Astrocyte (in vitro differentiated cells and primary cell): ENCODE data around the gene P3H2. TPM values are rescaled to one million over a fixed set of nuclear protein-coding genes. Genes with fewer than 3 reads are reported as not detected.

ENCODE experiments used
- DNase-seq: peaks from one replicate; pipeline ENCODE4 v3.0.0-alpha.2; 2010; ENCODE audit warnings: low read depth
- FAIRE-seq: peaks from 2 replicates; lab custom pipeline; 2011; peaks lifted over from hg19 to GRCh38; lab: Jason Lieb, UNC
- H2AFZ ChIP-seq: 2 replicates; pipeline ENCODE4 v1.6.0; 2012; ENCODE audit warnings: low read depth, low read length, inconsistent platforms
- H3K27ac ChIP-seq: 2 replicates; pipeline ENCODE4 v1.5.1; 2011; ENCODE audit warnings: low read depth, low read length, inconsistent platforms
- H3K27me3 ChIP-seq: 2 replicates; pipeline ENCODE4 v1.6.0; 2011; ENCODE audit warnings: low read length, inconsistent platforms; ENCODE audit not compliant: insufficient read depth
- H3K36me3 ChIP-seq: 2 replicates; pipeline ENCODE4 v1.5.1; 2011; ENCODE audit warnings: low read length, inconsistent platforms; ENCODE audit not compliant: insufficient read depth
- H3K4me1 ChIP-seq: 2 replicates; pipeline ENCODE4 v1.5.1; 2011; ENCODE audit warnings: low read length, inconsistent platforms; ENCODE audit not compliant: insufficient read depth
- H3K4me2 ChIP-seq: 2 replicates; pipeline ENCODE4 v1.6.0; 2012; ENCODE audit warnings: low read length, inconsistent platforms
- H3K4me3 ChIP-seq: 2 replicates; pipeline ENCODE4 v1.5.1; 2011; ENCODE audit warnings: low read depth, mild to moderate bottlenecking, low read length, inconsistent platforms; ENCODE audit not compliant: insufficient read depth
- H3K79me2 ChIP-seq: 2 replicates; pipeline ENCODE4 v1.6.0; 2012; ENCODE audit warnings: mild to moderate bottlenecking, low read length, inconsistent platforms; ENCODE audit not compliant: insufficient read depth
- H3K9ac ChIP-seq: 2 replicates; pipeline ENCODE4 v1.6.0; 2012; ENCODE audit warnings: mild to moderate bottlenecking, low read length, inconsistent platforms
- H3K9me3 ChIP-seq: 2 replicates; pipeline ENCODE4 v1.5.1; 2012; ENCODE audit warnings: low read depth, mild to moderate bottlenecking, low read length, inconsistent platforms; ENCODE audit not compliant: insufficient read depth
- H4K20me1 ChIP-seq: 2 replicates; pipeline ENCODE4 v1.6.0; 2012; ENCODE audit warnings: low read length, inconsistent platforms; ENCODE audit not compliant: insufficient read depth
- H3K27ac Mint-ChIP-seq: one replicate; pipeline ENCODE4 v1.8.0; 2021; ENCODE audit warnings: mild to moderate bottlenecking, mixed read lengths; ENCODE audit not compliant: unreplicated experiment
- H3K27me3 Mint-ChIP-seq: one replicate; pipeline ENCODE4 v1.8.0; 2021; ENCODE audit warnings: low read depth, mixed read lengths; ENCODE audit not compliant: unreplicated experiment
- H3K36me3 Mint-ChIP-seq: one replicate; pipeline ENCODE4 v1.8.0; 2021; ENCODE audit warnings: low read depth, mixed read lengths; ENCODE audit not compliant: unreplicated experiment
- H3K4me1 Mint-ChIP-seq: one replicate; pipeline ENCODE4 v1.8.0; 2021; ENCODE audit warnings: low read depth, mixed read lengths; ENCODE audit not compliant: unreplicated experiment
- H3K4me3 Mint-ChIP-seq: one replicate; pipeline ENCODE4 v1.8.0; 2021; ENCODE audit warnings: mild to moderate bottlenecking, moderate library complexity, mixed read lengths; ENCODE audit not compliant: unreplicated experiment
- H3K9me3 Mint-ChIP-seq: one replicate; pipeline ENCODE4 v1.8.0; 2021; ENCODE audit warnings: mild to moderate bottlenecking, mixed read lengths; ENCODE audit not compliant: unreplicated experiment
- CTCF ChIP-seq: IDR thresholded peaks from 2 replicates; pipeline ENCODE4 v1.5.1; 2011; ENCODE audit warnings: low read depth, mild to moderate bottlenecking, inconsistent platforms, low read length, moderate library complexity; ENCODE audit not compliant: insufficient read depth
- EZH2 ChIP-seq: IDR thresholded peaks from 2 replicates; pipeline ENCODE4 v1.6.1; 2012; ENCODE audit warnings: mild to moderate bottlenecking, low read length, inconsistent platforms; ENCODE audit not compliant: insufficient read depth
- total RNA-seq: library from RNA; stranded (reverse); gene quantifications from 2 replicates; pipeline ENCODE4 v1.2.1, GENCODE V29; 2021

P3H2 gene
- total RNA-seq, 1 donor from 2014 or later = 57.7 TPM

DNA sequence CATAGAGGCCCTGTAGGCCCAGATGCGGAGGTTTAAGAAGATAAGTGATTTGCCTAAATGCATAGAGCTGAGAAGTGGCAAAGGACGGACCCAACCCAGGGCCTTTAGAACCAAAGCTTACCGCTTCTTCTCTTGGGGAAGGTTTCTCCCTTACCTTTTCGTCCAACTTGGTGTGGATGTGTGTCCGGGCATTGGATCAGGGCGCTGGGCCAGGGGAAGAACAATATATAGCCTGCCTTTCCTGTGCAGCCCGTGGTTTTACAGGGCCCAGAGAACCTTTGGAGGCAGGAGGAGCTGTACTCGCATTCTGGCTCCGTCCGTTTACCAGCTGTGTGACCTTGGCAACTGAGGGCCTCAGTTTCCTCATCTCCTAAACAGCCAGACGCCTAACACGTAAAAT, 686 bp upstream of the P3H2 start:
- DNase-seq = no peak
- Histone ChIP-seq H4K20me1 (no peaks in the 10 kb centered on the region), H3K4me1 (peaks cover 32% of the 10 kb centered on the region), H3K4me2 (peak overlapping the region; percentile 88), H3K4me3 (no peak overlapping the region), H3K79me2 (peaks cover 3% of the 10 kb centered on the region), H3K36me3 (no peaks in the 10 kb centered on the region), H3K27ac (no peak overlapping the region), H3K9me3 (no peaks in the 10 kb centered on the region), H3K9ac (no peak overlapping the region), H3K27me3 (no peaks in the 10 kb centered on the region), H2AFZ (no peak overlapping the region)
- Mint-ChIP-seq H3K27me3 (no peaks in the 10 kb centered on the region), H3K36me3 (peaks cover 2% of the 10 kb centered on the region), H3K27ac (no peak overlapping the region), H3K9me3 (no peaks in the 10 kb centered on the region), H3K4me3 (no peak overlapping the region), H3K4me1 (peaks cover 37% of the 10 kb centered on the region)
- FAIRE-seq = no peak
- TF ChIP-seq CTCF (no peak), EZH2 (no peak)

GRCh38 chr3:190121061-190121377, 322 bp upstream of the P3H2 start:
- peak overlapping the region; percentile 88 for H3K4me2 ChIP-seq
- FAIRE-seq (no peak), DNase-seq (no peak)
- Mint-ChIP-seq H3K27ac (no peak overlapping the region), H3K36me3 (peaks cover 2% of the 10 kb centered on the region), H3K9me3 (no peaks in the 10 kb centered on the region), H3K27me3 (no peaks in the 10 kb centered on the region), H3K4me1 (peaks cover 39% of the 10 kb centered on the region), H3K4me3 (peak overlapping the region; percentile 77)
- peak overlapping the region; percentile 54 for H3K27ac ChIP-seq
- peak overlapping the region; percentile 86 for H3K9ac ChIP-seq
- peaks cover 3% of the 10 kb centered on the region for H3K79me2 ChIP-seq
- no peaks in the 10 kb centered on the region for H3K36me3 ChIP-seq
- TF ChIP-seq EZH2 (no peak), CTCF (no peak)
- H3K27me3 ChIP-seq = no peaks in the 10 kb centered on the region
- peak overlapping the region; percentile 64 for H3K4me3 ChIP-seq
- H3K9me3 ChIP-seq = no peaks in the 10 kb centered on the region
- H4K20me1 ChIP-seq = no peaks in the 10 kb centered on the region
- H2AFZ ChIP-seq = peak overlapping the region; percentile 76
- peaks cover 32% of the 10 kb centered on the region for H3K4me1 ChIP-seq

DNA sequence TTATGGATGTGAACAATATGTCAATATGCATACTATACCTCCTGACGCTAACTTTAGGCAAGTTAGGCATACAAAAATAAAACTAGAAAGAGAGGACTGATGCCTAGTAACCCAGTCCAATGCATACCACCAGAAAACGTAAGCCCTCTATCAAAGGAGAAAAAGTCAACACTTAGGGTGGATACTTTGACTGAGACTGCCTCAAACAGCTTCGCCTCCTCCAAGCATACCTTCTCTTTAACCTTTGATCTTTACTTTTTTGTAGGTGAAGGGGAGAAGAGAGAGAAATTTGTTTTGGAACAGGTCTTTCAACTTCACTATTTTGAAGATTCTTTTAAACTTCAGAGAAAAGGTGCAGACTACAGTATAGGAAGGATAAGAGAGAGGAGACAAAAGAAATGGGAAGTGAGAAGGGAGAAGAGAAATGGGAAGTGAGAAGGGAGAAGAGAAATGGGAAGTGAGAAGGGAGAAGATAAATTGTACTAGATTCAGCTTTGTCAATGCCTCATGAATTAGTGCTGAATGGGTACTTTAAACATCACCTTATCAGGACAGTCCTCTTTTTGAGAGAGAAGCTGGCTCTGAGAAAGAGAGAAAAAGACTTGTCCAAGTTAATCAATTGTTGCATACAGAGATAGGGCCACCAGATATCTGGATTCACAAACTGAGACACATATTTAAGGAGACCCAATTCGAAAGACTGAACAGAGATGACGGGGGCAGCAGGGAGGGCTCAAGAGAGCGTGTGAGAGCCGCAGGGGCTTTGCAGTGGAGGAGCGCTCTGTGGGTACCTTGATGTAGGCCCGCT, 1.0 kb downstream of the P3H2 start:
- Mint-ChIP-seq H3K36me3 (peaks cover 2% of the 10 kb centered on the region), H3K4me1 (peaks cover 47% of the 10 kb centered on the region), H3K27me3 (no peaks in the 10 kb centered on the region), H3K9me3 (no peaks in the 10 kb centered on the region), H3K27ac (peak overlapping the region; percentile 14), H3K4me3 (peak overlapping the region; percentile 92)
- H3K4me2 ChIP-seq = peak overlapping the region; percentile 88
- peaks cover 32% of the 10 kb centered on the region for H3K4me1 ChIP-seq
- H3K27ac ChIP-seq = no peak overlapping the region
- H3K27me3 ChIP-seq = no peaks in the 10 kb centered on the region
- H3K4me3 ChIP-seq = peak overlapping the region; percentile 64
- H3K9me3 ChIP-seq = no peaks in the 10 kb centered on the region
- FAIRE-seq = peak; percentile 26
- H2AFZ ChIP-seq = peak overlapping the region; percentile 31
- no peaks in the 10 kb centered on the region for H3K36me3 ChIP-seq
- no peaks in the 10 kb centered on the region for H4K20me1 ChIP-seq
- TF ChIP-seq EZH2 = no peak
- no peak for TF ChIP-seq CTCF
- H3K9ac ChIP-seq = peak overlapping the region; percentile 86
- peaks cover 3% of the 10 kb centered on the region for H3K79me2 ChIP-seq
- DNase-seq = no peak
